SJSA1 (cell line): Measurements from ENCODE around the gene COLQ. TPM values are rescaled to one million over a fixed set of nuclear protein-coding genes. Genes with fewer than 3 reads are reported as not detected.

Experiments
- DNase-seq, 2 experiments: peaks; one replicate each; pipeline ENCODE4 v3.0.0-alpha.2; 2015 to 2020; ENCODE audit warnings: low spot score in 2 of 2, low read depth in 1 of 2
- H3K27ac ChIP-seq: fragments of 250-450 bp; sonication (Bioruptor Pico); 2 replicates; pipeline ENCODE4 v1.5.1; 2020; ENCODE audit warnings: mild to moderate bottlenecking, moderate library complexity
- H3K27me3 ChIP-seq: fragments of 250-450 bp; sonication (Bioruptor Pico); replicated peaks from 2 replicates; pipeline ENCODE4 v1.5.1; 2020; ENCODE audit warnings: mild to moderate bottlenecking, moderate library complexity
- H3K36me3 ChIP-seq: fragments of 250-450 bp; sonication (Bioruptor Pico); 2 replicates; pipeline ENCODE4 v1.5.1; 2020; ENCODE audit warnings: mild to moderate bottlenecking
- H3K4me1 ChIP-seq: fragments of 250-450 bp; sonication (Bioruptor Pico); replicated peaks from 2 replicates; pipeline ENCODE4 v1.6.1; 2021; ENCODE audit warnings: mild to moderate bottlenecking
- H3K4me3 ChIP-seq: fragments of 250-450 bp; sonication (Bioruptor Pico); 2 replicates; pipeline ENCODE4 v1.5.1; 2020; ENCODE audit warnings: mild to moderate bottlenecking
- H3K9me3 ChIP-seq: fragments of 250-450 bp; sonication (Bioruptor Pico); replicated peaks from 2 replicates; pipeline ENCODE4 v1.5.1; 2020; ENCODE audit warnings: mild to moderate bottlenecking
- total RNA-seq: library from RNA; depleted of rRNA; stranded (reverse); fragments of >200 nt; shearing (Covaris generic); gene quantifications from 2 replicates; pipeline ENCODE4 v1.2.3, GENCODE V29; 2014; rRNA removed

The COLQ gene
- 0.29 TPM in 1 of 2 replicates, not detected in the other for total RNA-seq

DNA sequence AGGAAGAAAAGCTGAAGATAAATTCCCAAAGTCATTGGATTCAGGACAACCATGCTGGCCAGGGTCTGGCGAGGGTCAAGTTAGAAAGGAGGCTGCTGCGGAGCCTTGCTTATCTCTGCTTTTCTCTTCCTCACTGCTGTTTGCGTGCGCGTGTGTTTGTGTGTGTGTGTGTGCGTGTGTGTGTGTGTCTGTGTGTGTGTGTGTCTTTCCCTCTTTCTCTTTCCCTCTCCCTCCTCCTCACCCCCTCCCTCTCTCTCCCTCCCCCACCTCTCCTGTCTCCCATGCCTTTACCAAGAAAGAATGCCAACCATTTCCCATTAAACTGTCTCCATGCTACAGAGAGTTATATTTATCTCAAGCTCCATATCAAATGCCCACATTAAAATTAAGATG lies at the start of gene COLQ:
Gene COLQ, minus strand, starts transcription at position 134 of the 393 bp plus-strand sequence. Its CDS starts 81 bp downstream, at position 53.
- no peak within 1 kb of the TSS for H3K4me3 ChIP-seq
- no peak for DNase-seq
- no peaks in the 10 kb centered on the region for H3K9me3 ChIP-seq
- H3K27me3 ChIP-seq, result no peaks in the 10 kb centered on the region; the same call in 1 of the 2 replicates
- no peaks in the 10 kb centered on the region for H3K4me1 ChIP-seq
- H3K27ac ChIP-seq, result no peak within 1 kb of the TSS
- no peaks in the 10 kb centered on the region for H3K36me3 ChIP-seq

DNA sequence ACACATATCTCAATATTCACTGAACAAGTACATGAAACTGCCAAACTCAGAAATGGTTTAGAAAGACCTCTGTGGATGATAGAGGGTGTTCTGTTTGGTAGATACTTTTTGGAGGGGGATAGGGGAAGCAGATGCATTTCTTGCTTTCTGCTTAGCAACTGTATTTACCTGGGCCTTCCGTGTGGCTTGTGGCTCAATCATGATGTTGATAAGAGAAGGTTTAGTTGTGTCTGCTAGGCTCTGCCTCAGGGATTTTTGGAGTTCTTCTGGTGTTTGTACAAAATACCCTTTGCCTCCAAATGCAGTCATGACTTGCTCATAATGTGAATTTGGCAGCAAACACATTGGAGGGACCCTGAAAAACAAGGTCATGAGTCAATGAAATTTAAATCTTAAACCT lies 41.7 kb upstream of the COLQ start:
- Histone ChIP-seq H3K27ac (no peak overlapping the region), H3K36me3 (peaks cover 38% of the 10 kb centered on the region), H3K9me3 (no peaks in the 10 kb centered on the region), H3K4me1 (no peaks in the 10 kb centered on the region), H3K27me3 (no peaks in the 10 kb centered on the region), H3K4me3 (no peak overlapping the region)
- DNase-seq, result no peak

DNA sequence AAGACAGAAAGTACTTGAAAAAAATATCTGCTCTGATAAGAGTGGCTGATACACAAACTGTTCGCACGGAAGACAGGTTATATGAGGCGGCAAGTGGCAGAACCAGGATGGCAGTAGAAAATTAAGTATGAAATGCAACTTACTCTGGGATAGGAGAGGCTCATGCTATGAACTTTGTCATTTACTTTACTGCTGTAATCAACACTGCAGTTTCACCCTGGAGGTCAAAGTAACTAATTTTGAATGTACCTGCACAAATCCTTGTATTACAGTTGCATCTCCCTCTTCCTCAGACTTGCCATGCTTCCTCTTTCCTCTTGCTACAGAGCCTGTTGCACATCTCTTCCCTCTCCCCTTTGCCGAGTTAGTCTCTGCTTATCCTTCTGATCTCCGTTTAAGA lies 41.1 kb upstream of the COLQ start:
- no peak for DNase-seq
- Histone ChIP-seq H3K4me3 (no peak overlapping the region), H3K4me1 (no peaks in the 10 kb centered on the region), H3K27ac (no peak overlapping the region), H3K27me3 (no peaks in the 10 kb centered on the region), H3K36me3 (peaks cover 31% of the 10 kb centered on the region), H3K9me3 (no peaks in the 10 kb centered on the region)

- Histone ChIP-seq H3K36me3 (peaks cover 11% of the 10 kb centered on the region), H3K9me3 (no peaks in the 10 kb centered on the region), H3K4me3 (no peak overlapping the region), H3K27ac (no peak overlapping the region), H3K27me3 (no peaks in the 10 kb centered on the region), H3K4me1 (no peaks in the 10 kb centered on the region)
- DNase-seq, result no peak
These were observed 37.1 kb upstream of the COLQ start for GRCh38 chr3:15558581-15558980.

DNA sequence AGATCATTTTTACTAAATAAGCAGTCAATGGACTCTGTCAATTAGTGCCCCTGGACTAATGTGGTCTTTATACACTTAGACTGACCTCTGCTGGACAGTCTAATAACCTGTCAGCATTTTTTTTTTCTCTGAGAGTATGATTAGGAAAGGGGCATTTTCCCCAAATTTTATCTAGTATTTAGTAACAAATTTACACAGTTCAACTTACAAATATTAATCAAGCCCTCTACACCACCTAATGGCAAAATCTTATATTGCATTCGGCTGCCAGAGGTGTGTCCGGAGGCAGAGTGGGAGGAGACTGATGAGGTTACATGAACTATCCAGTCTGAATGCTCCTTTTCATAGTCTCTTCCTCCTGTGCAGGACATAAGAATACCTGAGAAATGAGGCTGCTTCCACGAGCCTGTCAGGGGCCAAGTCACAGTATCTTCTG lies 36.0 kb upstream of the COLQ start:
- no peaks in the 10 kb centered on the region for H3K9me3 ChIP-seq
- no peak overlapping the region for H3K4me3 ChIP-seq
- peak; percentile 47 to 62 for DNase-seq
- H3K4me1 ChIP-seq, result no peaks in the 10 kb centered on the region
- H3K27ac ChIP-seq, result no peak overlapping the region
- H3K36me3 ChIP-seq, result peaks cover 5% of the 10 kb centered on the region
- H3K27me3 ChIP-seq, result no peaks in the 10 kb centered on the region

DNA sequence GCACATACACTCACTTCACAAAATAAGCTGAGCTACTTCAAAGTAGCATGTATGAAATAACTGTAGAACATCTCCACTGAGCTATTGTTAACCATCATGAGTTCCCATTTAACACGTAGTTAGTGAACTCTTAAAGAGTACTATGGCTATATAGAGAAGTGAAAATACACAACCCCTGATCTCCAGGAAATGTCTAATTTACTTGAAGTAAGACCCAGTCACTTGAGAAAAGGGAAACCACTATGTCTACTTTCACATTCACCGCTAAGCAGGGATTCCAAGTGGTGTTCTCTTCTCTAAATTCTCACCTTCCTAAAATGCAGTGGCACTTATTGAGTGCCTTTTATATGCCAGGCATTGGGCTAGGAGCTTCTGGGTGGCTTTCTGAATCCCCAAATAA lies 35.0 kb upstream of the COLQ start:
- Histone ChIP-seq H3K9me3 (no peaks in the 10 kb centered on the region), H3K27me3 (no peaks in the 10 kb centered on the region), H3K4me3 (no peak overlapping the region), H3K27ac (no peak overlapping the region), H3K4me1 (no peaks in the 10 kb centered on the region), H3K36me3 (peaks cover 3% of the 10 kb centered on the region; the same call in 1 of the 2 replicates)
- no peak for DNase-seq

- Histone ChIP-seq H3K36me3 (no peaks in the 10 kb centered on the region), H3K27ac (no peak overlapping the region), H3K9me3 (no peaks in the 10 kb centered on the region), H3K4me3 (no peak overlapping the region), H3K4me1 (no peaks in the 10 kb centered on the region), H3K27me3 (no peaks in the 10 kb centered on the region)
- DNase-seq, result no peak
These were observed 32.2 kb upstream of the COLQ start for GRCh38 chr3:15553749-15554148.

GRCh38 chr3:15551902-15552301 lies 30.4 kb upstream of the COLQ start:
- Histone ChIP-seq H3K4me1 (no peaks in the 10 kb centered on the region), H3K36me3 (no peaks in the 10 kb centered on the region), H3K27ac (no peak overlapping the region), H3K9me3 (no peaks in the 10 kb centered on the region), H3K4me3 (no peak overlapping the region), H3K27me3 (no peaks in the 10 kb centered on the region)
- no peak for DNase-seq

- no peaks in the 10 kb centered on the region for H3K27me3 ChIP-seq
- no peaks in the 10 kb centered on the region for H3K4me1 ChIP-seq
- no peaks in the 10 kb centered on the region for H3K9me3 ChIP-seq
- H3K4me3 ChIP-seq, result no peak overlapping the region
- no peak for DNase-seq
- no peak overlapping the region for H3K27ac ChIP-seq
- H3K36me3 ChIP-seq, result no peaks in the 10 kb centered on the region
These were observed 28.3 kb upstream of the COLQ start for GRCh38 chr3:15549846-15550245.

- no peaks in the 10 kb centered on the region for H3K27me3 ChIP-seq
- DNase-seq, result no peak
- no peak overlapping the region for H3K27ac ChIP-seq
- no peak overlapping the region for H3K4me3 ChIP-seq
- H3K4me1 ChIP-seq, result no peaks in the 10 kb centered on the region
- no peaks in the 10 kb centered on the region for H3K9me3 ChIP-seq
- no peaks in the 10 kb centered on the region for H3K36me3 ChIP-seq
These were observed 21.1 kb upstream of the COLQ start for GRCh38 chr3:15542614-15543013.

GRCh38 chr3:15541371-15541770 lies 19.9 kb upstream of the COLQ start:
- Histone ChIP-seq H3K4me1 (no peaks in the 10 kb centered on the region), H3K36me3 (no peaks in the 10 kb centered on the region), H3K4me3 (no peak overlapping the region), H3K27ac (no peak overlapping the region), H3K27me3 (no peaks in the 10 kb centered on the region), H3K9me3 (no peaks in the 10 kb centered on the region)
- DNase-seq, result no peak

GRCh38 chr3:15539066-15539465 lies 17.6 kb upstream of the COLQ start:
- H3K9me3 ChIP-seq, result no peaks in the 10 kb centered on the region
- H3K4me3 ChIP-seq, result no peak overlapping the region
- H3K27me3 ChIP-seq, result no peaks in the 10 kb centered on the region
- H3K4me1 ChIP-seq, result no peaks in the 10 kb centered on the region
- H3K36me3 ChIP-seq, result no peaks in the 10 kb centered on the region
- DNase-seq, result no peak
- H3K27ac ChIP-seq, result no peak overlapping the region

DNA sequence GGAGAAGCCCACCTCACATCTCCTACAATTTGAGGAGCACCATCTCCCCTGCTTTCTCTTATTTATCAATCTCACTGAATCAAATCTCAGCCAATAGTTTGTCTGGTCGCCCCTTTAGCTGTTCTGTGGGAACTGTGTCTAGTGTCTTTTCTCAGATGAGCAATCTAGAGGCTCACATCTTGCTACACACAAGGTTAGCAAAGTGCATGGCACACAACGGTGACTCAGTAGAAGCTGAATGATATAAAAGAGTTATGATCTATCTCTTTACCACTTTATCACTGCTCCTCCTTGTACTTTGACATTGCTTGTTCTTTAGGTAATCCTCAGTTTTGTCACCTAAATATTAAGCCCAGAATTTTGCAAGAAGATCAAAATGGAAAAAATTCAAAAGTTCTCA lies 16.8 kb upstream of the COLQ start:
- H3K36me3 ChIP-seq, result no peaks in the 10 kb centered on the region
- no peaks in the 10 kb centered on the region for H3K4me1 ChIP-seq
- H3K27me3 ChIP-seq, result no peaks in the 10 kb centered on the region
- no peak for DNase-seq
- H3K27ac ChIP-seq, result no peak overlapping the region
- no peaks in the 10 kb centered on the region for H3K9me3 ChIP-seq
- no peak overlapping the region for H3K4me3 ChIP-seq

DNA sequence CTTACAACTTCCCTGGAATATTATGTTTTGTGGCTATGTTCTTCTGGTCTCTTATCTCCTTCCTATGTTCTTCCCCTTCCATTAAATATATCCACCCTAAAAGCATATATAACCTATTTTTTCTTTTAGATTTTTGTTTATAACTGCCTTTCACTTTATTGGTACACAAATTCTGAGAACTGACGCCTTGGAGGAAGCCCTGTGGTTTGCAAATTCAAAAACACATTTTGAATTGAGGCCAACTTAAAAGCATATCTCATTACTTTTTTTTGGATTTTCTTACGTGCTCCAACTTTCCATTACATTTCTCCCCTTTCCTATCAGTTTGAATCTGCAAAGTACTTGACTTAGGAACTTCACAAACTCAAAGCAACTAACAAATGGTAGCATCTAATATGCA lies 15.3 kb upstream of the COLQ start:
- Histone ChIP-seq H3K36me3 (no peaks in the 10 kb centered on the region), H3K9me3 (no peaks in the 10 kb centered on the region), H3K4me3 (no peak overlapping the region), H3K27ac (no peak overlapping the region), H3K4me1 (no peaks in the 10 kb centered on the region), H3K27me3 (no peaks in the 10 kb centered on the region)
- no peak for DNase-seq

GRCh38 chr3:15535732-15536131 lies 14.2 kb upstream of the COLQ start:
- Histone ChIP-seq H3K27ac (no peak overlapping the region), H3K9me3 (no peaks in the 10 kb centered on the region), H3K4me3 (no peak overlapping the region), H3K36me3 (no peaks in the 10 kb centered on the region), H3K27me3 (no peaks in the 10 kb centered on the region), H3K4me1 (no peaks in the 10 kb centered on the region)
- no peak for DNase-seq
